Activated T-cell treated with anti-CD3 and anti-CD28 coated beads for 4 hours (primary cell): ENCODE measurements around the gene UPK2.

Source experiments
- DNase-seq: peaks from one replicate; pipeline ENCODE4 v3.0.0-alpha.2; 2020

The UPK2 gene

DNA sequence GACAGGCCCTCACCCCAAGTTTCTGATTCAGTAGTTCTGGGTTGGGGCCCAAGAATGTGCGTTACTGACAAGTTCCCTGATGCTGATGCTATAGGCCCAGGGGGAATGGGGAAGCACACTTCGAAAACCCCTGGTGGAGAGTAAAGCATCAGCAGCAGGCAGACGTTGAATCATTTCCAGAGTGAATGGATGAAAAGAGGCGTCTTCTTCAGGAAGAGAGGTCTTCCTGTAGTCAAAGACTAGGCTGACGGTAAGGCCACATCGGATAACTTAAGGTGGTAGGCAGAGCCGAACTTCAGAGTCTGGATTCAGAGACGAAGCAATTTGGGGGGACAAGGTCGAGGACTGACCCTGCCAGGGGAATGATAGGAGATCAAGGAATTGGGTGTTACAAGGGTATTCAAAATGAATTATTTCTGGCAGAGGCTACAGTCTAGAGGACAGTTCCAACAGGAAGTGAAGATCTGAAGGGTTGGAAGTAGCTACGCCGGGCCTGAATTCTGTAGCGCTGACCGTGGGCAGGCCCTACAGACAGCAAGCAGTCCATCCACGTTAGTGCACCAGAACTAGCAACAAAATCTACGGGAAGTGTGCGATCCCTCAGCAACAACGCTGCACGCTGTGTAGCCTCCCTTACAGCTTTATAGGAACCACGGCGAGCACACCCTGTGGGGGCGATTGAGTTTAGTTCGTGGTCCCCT lies 41.0 kb downstream of the UPK2 start:
- DNase-seq: no peak

DNA sequence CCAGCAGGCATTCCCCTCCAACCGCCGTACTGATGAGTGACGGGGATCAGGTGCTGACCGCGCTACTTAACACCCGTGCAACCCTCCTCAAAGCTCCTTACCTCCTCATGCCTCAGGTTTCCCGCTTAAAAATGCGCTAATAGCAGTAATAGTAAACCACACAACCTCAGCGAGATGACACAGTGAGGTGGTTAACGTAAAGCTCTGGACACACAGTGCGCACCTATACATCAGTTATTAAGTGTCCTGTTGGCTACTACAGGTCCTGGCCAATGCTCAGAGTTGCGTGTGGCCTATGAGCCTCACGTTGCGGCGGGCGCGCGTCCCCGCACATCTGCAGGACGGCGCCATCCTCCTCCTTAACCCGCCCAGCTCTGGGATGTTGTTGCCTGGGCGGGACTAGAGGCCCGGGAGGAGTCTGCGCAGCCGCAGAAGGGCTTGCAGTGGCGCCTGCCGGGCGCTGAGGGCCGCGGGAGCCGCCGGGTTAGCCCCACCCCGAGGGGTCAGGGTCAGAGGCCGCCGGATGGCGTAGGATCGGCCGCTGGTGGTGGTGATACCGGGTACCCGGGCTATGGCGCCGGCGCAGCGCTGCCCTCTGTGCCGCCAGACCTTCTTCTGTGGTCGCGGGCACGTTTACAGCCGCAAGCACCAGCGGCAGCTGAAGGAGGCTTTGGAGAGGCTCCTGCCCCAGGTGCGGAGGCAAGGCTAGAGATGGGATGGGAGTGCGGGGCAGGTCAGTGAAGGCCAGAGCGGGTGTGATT lies 41.7 kb downstream of the UPK2 start, which contains the start of gene CENATAC:
Gene CENATAC, plus strand, starts transcription at position 512 of the 761 bp plus-strand sequence. Its CDS starts 60 bp downstream, at position 572.
- DNase-seq: peak; percentile 93

DNA sequence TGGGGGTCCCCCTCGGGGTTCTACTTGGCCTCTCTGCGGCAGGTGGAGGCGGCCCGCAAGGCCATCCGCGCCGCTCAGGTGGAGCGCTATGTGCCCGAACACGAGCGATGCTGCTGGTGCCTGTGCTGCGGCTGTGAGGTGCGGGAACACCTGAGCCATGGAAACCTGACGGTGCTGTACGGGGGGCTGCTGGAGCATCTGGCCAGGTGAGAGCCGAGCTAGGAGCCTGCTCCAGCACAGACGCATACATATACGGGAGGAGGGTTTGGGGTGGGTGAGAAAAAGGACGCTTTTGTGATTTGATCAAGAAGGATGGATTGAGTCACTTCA lies 42.3 kb downstream of the UPK2 start:
- DNase-seq: no peak

DNA sequence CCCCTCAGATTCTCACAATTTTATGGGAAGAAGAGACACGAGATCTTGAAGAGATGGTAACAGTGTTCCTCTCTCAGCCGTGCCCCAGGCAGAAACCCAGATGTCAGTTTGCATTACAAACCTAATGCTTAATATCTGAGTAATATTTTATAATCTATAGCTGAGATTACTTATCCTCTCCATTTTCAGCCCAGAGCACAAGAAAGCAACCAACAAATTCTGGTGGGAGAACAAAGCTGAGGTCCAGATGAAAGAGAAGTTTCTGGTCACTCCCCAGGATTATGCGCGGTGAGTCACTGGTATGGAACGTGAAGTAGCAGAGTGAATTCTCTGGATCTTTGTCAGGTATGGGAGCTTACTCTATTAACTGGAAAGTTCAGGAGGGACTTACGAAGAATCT lies 42.7 kb downstream of the UPK2 start:
- no peak for DNase-seq

DNA sequence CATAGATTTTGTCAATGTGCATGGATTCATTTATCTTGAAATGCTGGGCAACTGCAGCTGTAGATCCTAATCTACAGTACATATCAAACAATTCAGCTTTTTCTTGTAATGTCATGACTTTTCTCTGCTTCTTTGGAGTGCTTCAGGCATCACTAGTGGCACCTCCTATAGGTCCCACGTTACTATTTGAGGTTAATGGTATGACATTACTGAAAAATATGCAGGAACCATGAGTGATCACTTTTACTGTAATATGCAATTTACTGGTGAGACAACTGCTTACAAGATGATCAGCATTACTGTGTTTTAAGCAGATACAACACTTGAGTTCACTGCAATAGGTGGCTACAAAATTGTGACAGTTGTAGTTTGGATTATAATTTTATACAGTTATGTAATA lies 44.8 kb downstream of the UPK2 start:
- DNase-seq: no peak

DNA sequence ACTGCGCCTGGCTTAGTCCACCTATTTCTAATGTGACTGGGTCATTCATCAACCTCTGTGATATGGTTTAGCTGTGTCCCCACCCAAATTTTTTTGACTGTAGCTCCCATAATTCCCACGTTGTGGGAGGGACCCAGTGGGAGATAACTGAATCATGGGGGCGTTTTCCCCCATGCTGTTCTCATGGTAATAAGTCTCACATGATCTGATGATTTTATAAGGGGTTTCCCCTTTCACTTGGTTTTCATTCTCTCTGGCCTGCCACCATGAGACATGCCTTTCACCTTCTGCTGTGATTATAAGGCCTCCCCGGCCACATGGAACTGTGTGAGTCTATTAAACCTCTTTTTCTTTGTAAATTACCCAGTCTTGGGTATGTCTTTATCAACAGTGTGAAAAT lies 50.6 kb downstream of the UPK2 start:
- DNase-seq: no peak
